Brain microvascular endothelial cell (primary cell): Measurements from ENCODE around the gene CDKN2C.
A peak's percentile ranks its signal among the peaks of the same experiment; 100 is the strongest.

Source experiments
- DNase-seq: peaks from one replicate; pipeline ENCODE4 v3.0.0-alpha.2; 2020
- H3K27ac ChIP-seq: fragments of 250-450 bp; sonication (Bioruptor Pico); 2 replicates; pipeline ENCODE4 v1.5.1; 2020; ENCODE audit warnings: mild to moderate bottlenecking, moderate library complexity
- H3K27me3 ChIP-seq: fragments of 250-450 bp; sonication (Bioruptor Pico); replicated peaks from 2 replicates; pipeline ENCODE4 v1.5.1; 2020; ENCODE audit warnings: mild to moderate bottlenecking
- H3K36me3 ChIP-seq: fragments of 250-450 bp; sonication (Bioruptor Pico); replicated peaks from 2 replicates; pipeline ENCODE4 v1.5.1; 2020; ENCODE audit warnings: mild to moderate bottlenecking
- H3K4me3 ChIP-seq: 2 replicates; pipeline ENCODE4 v1.5.1; 2011; ENCODE audit warnings: low read depth, mild to moderate bottlenecking, control low read depth, low read length, moderate library complexity
- in situ Hi-C: cut with HindIII; loops from 2 replicates; pipeline ENCODE4 v1.10.0; 2017; ENCODE audit warnings: low sequenced_read_pairs, low pct_ligation_motif_present
- TF ChIP-seq, protein P1 (sequence below): IDR thresholded peaks from 2 replicates; pipeline ENCODE4 v1.5.1; 2011; ENCODE audit warnings: low read depth, mild to moderate bottlenecking, moderate library complexity, low read length, control low read depth, inconsistent platforms; ENCODE audit errors: missing control alignments

The CDKN2C gene

DNA sequence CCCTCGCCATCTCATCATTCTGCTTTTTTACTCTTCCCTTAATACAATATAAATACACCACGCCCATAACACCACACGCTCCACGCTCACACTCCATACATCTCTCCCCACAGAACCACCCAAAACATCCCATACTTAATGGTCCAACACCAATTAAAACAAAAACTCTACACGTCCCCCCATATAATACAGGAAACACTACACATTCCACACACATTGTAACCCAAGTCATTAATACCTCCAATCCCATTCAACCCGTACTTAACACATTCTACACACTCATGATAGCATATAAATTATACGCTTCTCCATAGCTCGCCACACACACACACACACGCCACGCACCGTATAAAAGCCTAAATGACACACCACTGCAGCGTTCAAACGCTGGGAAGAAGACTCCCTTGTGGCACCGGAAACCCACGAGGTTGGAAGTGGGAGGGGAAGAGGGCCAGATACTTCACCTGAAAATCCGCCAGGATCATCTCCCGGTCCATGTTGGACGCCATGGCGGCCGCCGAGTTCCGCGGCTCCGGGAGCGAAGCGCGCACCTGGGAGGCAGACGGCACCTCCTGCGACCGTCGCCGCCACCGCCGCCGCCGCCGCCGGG is 10.6 kb upstream of the CDKN2C start:
- TF ChIP-seq, protein P1, sequence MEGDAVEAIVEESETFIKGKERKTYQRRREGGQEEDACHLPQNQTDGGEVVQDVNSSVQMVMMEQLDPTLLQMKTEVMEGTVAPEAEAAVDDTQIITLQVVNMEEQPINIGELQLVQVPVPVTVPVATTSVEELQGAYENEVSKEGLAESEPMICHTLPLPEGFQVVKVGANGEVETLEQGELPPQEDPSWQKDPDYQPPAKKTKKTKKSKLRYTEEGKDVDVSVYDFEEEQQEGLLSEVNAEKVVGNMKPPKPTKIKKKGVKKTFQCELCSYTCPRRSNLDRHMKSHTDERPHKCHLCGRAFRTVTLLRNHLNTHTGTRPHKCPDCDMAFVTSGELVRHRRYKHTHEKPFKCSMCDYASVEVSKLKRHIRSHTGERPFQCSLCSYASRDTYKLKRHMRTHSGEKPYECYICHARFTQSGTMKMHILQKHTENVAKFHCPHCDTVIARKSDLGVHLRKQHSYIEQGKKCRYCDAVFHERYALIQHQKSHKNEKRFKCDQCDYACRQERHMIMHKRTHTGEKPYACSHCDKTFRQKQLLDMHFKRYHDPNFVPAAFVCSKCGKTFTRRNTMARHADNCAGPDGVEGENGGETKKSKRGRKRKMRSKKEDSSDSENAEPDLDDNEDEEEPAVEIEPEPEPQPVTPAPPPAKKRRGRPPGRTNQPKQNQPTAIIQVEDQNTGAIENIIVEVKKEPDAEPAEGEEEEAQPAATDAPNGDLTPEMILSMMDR = no peak
- in situ Hi-C loops = no loop called here
- H3K36me3 ChIP-seq = no peaks in the 10 kb centered on the region

DNA sequence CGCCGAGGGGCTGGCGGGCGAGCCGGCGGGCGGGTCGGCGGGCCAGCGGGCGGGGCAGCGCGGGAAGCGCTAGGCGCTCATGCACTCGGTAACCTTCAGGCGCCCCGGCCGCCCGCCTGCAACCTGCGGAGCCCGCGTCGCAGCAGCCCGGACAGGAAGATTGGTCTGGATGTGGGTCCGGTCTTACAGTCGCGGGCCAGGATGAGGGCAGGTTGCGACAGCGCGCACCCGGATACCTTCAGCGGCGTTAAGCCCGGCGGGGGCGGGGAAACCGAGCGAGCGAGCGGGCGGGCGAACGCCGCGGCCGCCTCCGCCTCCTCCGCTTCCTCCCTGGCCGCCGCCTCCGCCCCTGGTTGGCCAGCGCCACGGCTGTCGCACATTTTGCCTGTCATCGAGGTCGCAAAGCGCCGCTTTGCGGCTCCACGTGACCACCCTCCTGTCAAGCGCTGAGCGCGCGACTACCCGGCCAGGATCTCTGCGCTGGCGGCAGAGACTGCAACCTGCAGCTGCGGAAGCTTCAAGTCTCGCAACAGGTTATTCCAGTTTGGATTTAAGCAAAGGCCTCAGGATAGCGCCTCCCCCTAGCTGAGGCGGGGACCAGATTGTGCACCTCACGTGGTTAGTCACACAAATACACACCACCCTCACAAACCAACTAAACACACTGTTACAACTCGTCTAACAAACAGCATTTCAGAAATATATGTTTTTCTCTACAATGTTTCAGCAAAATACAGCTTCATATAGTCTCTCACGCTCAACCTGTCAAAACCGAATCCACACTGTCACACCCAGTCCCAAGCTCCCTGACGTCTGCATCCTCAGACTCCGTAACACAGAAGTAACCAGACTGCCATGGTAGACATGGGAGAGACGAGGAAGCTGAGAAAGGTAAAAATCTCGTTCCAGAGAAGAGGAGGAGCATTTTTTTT is 9.9 kb upstream of the CDKN2C start, which contains the start of gene FAF1:
TSS of gene FAF1 (minus strand) at position 355 of the 932 bp plus-strand sequence. CDS start 456 bp downstream, outside the sequence.
- DNase-seq = peak; percentile 96
- in situ Hi-C loops = no loop called here
- no peaks in the 10 kb centered on the region for H3K27me3 ChIP-seq
- H3K4me3 ChIP-seq = peak within 1 kb of the TSS; percentile 72
- no peaks in the 10 kb centered on the region for H3K36me3 ChIP-seq
- TF ChIP-seq, protein P1 = peak; percentile 35
- peak within 1 kb of the TSS; percentile 1 for H3K27ac ChIP-seq

More for the DNA sequence above, 10.6 kb upstream of the CDKN2C start:
- Histone ChIP-seq H3K27ac (no peak overlapping the region), H3K4me3 (peak overlapping the region; percentile 72), H3K27me3 (no peaks in the 10 kb centered on the region)
- DNase-seq = peak; percentile 17

DNA sequence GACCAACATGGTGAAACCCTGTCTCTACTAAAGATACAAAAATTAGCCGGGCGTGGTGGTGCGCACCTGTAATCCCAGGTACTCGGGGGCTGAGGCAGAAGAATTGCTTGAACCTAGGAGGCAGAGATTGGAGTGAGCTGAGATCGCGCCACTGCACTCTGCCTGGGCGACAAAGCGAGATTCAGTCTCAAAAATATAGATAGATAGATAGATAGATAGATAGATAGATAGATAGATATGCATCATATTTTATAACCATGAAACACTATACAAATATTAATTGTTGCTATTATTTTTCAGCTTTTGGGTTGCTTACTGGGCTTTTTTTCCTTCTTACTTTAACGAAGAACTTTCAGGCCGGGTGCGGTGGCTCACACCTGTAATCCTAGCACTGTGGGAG is 5.2 kb upstream of the CDKN2C start:
- Histone ChIP-seq H3K4me3 (no peak overlapping the region), H3K36me3 (no peaks in the 10 kb centered on the region), H3K27ac (no peak overlapping the region), H3K27me3 (no peaks in the 10 kb centered on the region)
- TF ChIP-seq, protein P1 = no peak
- in situ Hi-C loops = no loop called here
- no peak for DNase-seq

DNA sequence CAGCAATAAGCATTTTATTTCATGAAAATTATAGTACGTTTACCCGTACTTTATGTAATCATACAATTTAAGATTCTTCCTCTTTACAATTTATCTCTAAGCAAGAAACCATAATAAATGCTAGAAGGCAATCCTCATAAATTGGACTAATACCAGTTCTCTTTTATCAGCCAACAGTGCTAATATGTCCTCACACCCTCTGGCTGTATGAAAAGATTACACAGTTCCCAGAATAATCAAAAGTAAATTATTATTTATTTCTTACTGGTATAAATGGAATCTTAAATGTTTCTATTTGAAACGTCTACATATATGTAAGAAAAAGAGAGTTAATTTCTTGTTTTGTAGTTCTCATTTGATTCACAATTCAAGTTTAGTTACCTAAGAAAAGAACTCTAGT is 3.1 kb upstream of the CDKN2C start:
- no peak overlapping the region for H3K4me3 ChIP-seq
- H3K27me3 ChIP-seq = no peaks in the 10 kb centered on the region
- no peak overlapping the region for H3K27ac ChIP-seq
- DNase-seq = no peak
- no peaks in the 10 kb centered on the region for H3K36me3 ChIP-seq
- in situ Hi-C loops = no loop called here
- TF ChIP-seq, protein P1 = no peak

DNA sequence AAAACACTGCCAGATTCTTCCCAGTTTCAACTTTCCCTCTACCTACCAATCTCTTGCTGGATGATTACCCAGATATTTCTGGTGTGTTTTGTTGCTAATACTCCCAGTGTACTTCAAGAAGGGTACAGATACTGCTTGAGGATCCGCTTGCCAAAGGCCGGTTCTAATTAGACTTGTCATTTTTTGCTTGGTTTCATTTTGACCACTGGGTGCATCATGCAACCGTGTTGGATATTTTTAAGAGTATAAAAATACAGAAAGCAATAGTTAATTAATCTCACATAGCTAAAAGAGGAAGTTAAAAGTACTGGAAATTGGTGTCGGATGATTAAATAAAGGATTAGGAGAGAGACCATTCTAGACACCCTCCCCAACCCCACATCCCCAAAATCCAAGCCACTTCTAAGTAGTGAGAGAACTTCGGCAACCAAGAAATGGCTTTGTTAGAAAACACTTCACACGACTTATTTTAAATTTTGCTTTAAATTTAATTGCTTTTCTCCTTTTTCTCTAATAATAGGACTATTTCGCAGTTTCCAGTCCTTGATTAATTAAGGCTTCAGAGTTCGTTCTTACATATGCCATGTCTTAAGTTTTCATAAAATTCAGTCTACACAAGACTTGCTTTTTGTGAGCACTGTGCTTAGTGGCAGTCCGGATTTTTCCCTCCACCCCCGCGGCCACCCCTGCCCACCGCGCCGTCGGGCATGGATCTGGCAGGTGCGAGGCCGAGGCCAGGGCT is 2.5 kb upstream of the CDKN2C start:
- in situ Hi-C loops = no loop called here
- no peak for DNase-seq
- H3K4me3 ChIP-seq = peak overlapping the region; percentile 92
- no peaks in the 10 kb centered on the region for H3K27me3 ChIP-seq
- peak overlapping the region; percentile 84 for H3K27ac ChIP-seq
- TF ChIP-seq, protein P1 = peak; percentile 15
- no peaks in the 10 kb centered on the region for H3K36me3 ChIP-seq
